SK-N-SH (cell line): Measurements from ENCODE around the gene UVRAG. TPM values are rescaled to one million over a fixed set of nuclear protein-coding genes. Genes with fewer than 3 reads are reported as not detected.

ENCODE experiments used
- CTCF ChIA-PET: fragments of 300-600, 350-600 bp; formaldehyde crosslinking; extraction: SDS; loops from one replicate; lab custom pipeline; 2021; lab: Yijun Ruan, JAX
- POLR2A ChIA-PET: fragments of 350-600 bp; sonication (Branson Sonifier 250); formaldehyde crosslinking; extraction: SDS; loops from one replicate; lab custom pipeline; 2020; ENCODE audit warnings: antibody characterized with exemption, inconsistent platforms; lab: Yijun Ruan, JAX
- DNase-seq: peaks from one replicate; pipeline ENCODE4 v3.0.0; 2012
- H2AFZ ChIP-seq: fragments of 200-600 bp; sonication (generic); 2 replicates; pipeline ENCODE4 v1.8.1; 2016; ENCODE audit warnings: antibody characterized with exemption, mild to moderate bottlenecking, low read depth
- H3F3A ChIP-seq: fragments of 200-600 bp; sonication (generic); replicated peaks from 2 replicates; pipeline ENCODE3; 2016; ENCODE audit warnings: antibody characterized with exemption, mild to moderate bottlenecking; ENCODE audit not compliant: insufficient read depth
- H3K27ac ChIP-seq, 2 experiments: fragments of 200-500 bp in 1 of 2; fragments of 200-600 bp in 1 of 2; sonication (Bioruptor generic) in 1 of 2; sonication (generic), shearing (Covaris generic) in 1 of 2; 2 replicates each; pipeline versions ENCODE4 v1.5.1 to v1.6.1; 2014 to 2016; ENCODE audit warnings: low read depth in 2 of 2, inconsistent platforms in 1 of 2, low read length in 1 of 2, mild to moderate bottlenecking in 1 of 2, mixed read lengths in 1 of 2
- H3K27me3 ChIP-seq: fragments of 200-600 bp; sonication (generic), shearing (Covaris generic); 2 replicates; pipeline ENCODE4 v1.6.1; 2016; ENCODE audit warnings: mixed run types; ENCODE audit not compliant: insufficient read depth
- H3K36me3 ChIP-seq, 2 experiments: fragments of 200-500 bp in 1 of 2; fragments of 200-600 bp in 1 of 2; sonication (Bioruptor generic) in 1 of 2; sonication (generic) in 1 of 2; replicated peaks in 1 of 2; 2 replicates each; pipeline versions ENCODE3 to v1.5.1; 2014 to 2016; ENCODE audit warnings: low read length in 1 of 2, mild to moderate bottlenecking in 1 of 2; ENCODE audit not compliant: insufficient read depth in 2 of 2, control insufficient read depth in 1 of 2
- H3K4me1 ChIP-seq, 2 experiments: fragments of 200-500 bp in 1 of 2; fragments of 200-600 bp in 1 of 2; sonication (Bioruptor generic) in 1 of 2; sonication (generic), shearing (Covaris generic) in 1 of 2; 2 replicates each; pipeline versions ENCODE4 v1.5.1 to v1.6.1; 2014 to 2016; ENCODE audit warnings: low read depth in 1 of 2, low read length in 1 of 2, mixed run types in 1 of 2; ENCODE audit not compliant: insufficient read depth in 2 of 2, control insufficient read depth in 1 of 2
- H3K4me2 ChIP-seq: fragments of 200-600 bp; sonication (generic), shearing (Covaris generic); 2 replicates; pipeline ENCODE4 v1.6.1; 2017; ENCODE audit warnings: mixed run types
- H3K4me3 ChIP-seq, 2 experiments: fragments of 200-500 bp in 1 of 2; fragments of 200-600 bp in 1 of 2; sonication (Bioruptor generic) in 1 of 2; sonication (generic), shearing (Covaris generic) in 1 of 2; 2 replicates each; pipeline versions ENCODE4 v1.5.1 to v1.8.1; 2014 to 2016; ENCODE audit warnings: low read depth in 2 of 2, inconsistent platforms in 1 of 2, low read length in 1 of 2, mild to moderate bottlenecking in 1 of 2, mixed read lengths in 1 of 2, moderate library complexity in 1 of 2
- H3K79me2 ChIP-seq: fragments of 200-600 bp; sonication (generic); 2 replicates; pipeline ENCODE4 v1.8.1; 2017; ENCODE audit warnings: mild to moderate bottlenecking; ENCODE audit not compliant: insufficient read depth
- H3K9ac ChIP-seq: fragments of 200-600 bp; sonication (generic); 2 replicates; pipeline ENCODE4 v1.6.1; 2017; ENCODE audit warnings: mixed run types
- H3K9me2 ChIP-seq: fragments of 200-600 bp; sonication (generic); 2 replicates; pipeline ENCODE4 v1.6.1; 2017; ENCODE audit warnings: mixed run types
- H3K9me3 ChIP-seq: fragments of 200-600 bp; sonication (generic); 2 replicates; pipeline ENCODE4 v1.6.1; 2017; ENCODE audit warnings: mixed run types, mild to moderate bottlenecking, moderate library complexity
- H4K20me1 ChIP-seq: fragments of 200-600 bp; sonication (generic); 2 replicates; pipeline ENCODE4 v1.6.1; 2017; ENCODE audit warnings: mild to moderate bottlenecking, mixed run types; ENCODE audit not compliant: insufficient read depth
- CHD2 ChIP-seq: fragments of 150-350 bp; IDR thresholded peaks from 2 replicates; pipeline ENCODE4 v1.6.1; 2018; ENCODE audit warnings: low read length; ENCODE audit not compliant: partially characterized antibody
- CTCF ChIP-seq: fragments of 200-600 bp; sonication (generic); IDR thresholded peaks from 2 replicates; pipeline ENCODE4 v1.6.1; 2017; ENCODE audit warnings: antibody characterized with exemption, mild to moderate bottlenecking, moderate library complexity
- EP300 ChIP-seq, 2 experiments: IDR thresholded peaks; 2 replicates each; pipeline versions ENCODE4 v1.4.0 to v1.6.1; 2012; ENCODE audit warnings: borderline replicate concordance in 1 of 2, low read depth in 1 of 2, low read length in 1 of 2
- EZH2phosphoT487 ChIP-seq: fragments of 200-600 bp; sonication (generic); IDR thresholded peaks from 2 replicates; pipeline ENCODE4 v1.6.1; 2017; ENCODE audit warnings: low read depth, mixed run types, mild to moderate bottlenecking, antibody characterized with exemption, moderate library complexity, borderline replicate concordance
- FOXJ3 ChIP-seq: sonication (generic); formaldehyde crosslinking; IDR thresholded peaks from 2 replicates; pipeline ENCODE4 v1.5.1; 2020; ENCODE audit warnings: mild to moderate bottlenecking, missing genetic modification reagents
- GABPA ChIP-seq: IDR thresholded peaks from 2 replicates; pipeline ENCODE4 v1.4.0; 2012; ENCODE audit warnings: low read depth, mild to moderate bottlenecking
- GATA2 ChIP-seq: sonication (generic); formaldehyde crosslinking; IDR thresholded peaks from 2 replicates; pipeline ENCODE4 v1.5.0; 2020; ENCODE audit warnings: mild to moderate bottlenecking, missing genetic modification reagents
- IRF3 ChIP-seq: fragments of 150-350 bp; IDR thresholded peaks from 2 replicates; pipeline ENCODE4 v1.6.1; 2016; ENCODE audit warnings: mild to moderate bottlenecking, low read depth, low read length
- MEF2A ChIP-seq: IDR thresholded peaks from 2 replicates; pipeline ENCODE4 v1.4.0; 2012; ENCODE audit warnings: low read depth, borderline replicate concordance
- NRF1 ChIP-seq: IDR thresholded peaks from 2 replicates; pipeline ENCODE4 v1.6.1; 2012; ENCODE audit warnings: low read depth, mild to moderate bottlenecking, low read length
- PBX3 ChIP-seq: IDR thresholded peaks from 2 replicates; pipeline ENCODE4; 2012
- POLR2AphosphoS5 ChIP-seq: IDR thresholded peaks from 2 replicates; pipeline ENCODE4 v1.6.1; 2012; ENCODE audit warnings: low read depth, low read length
- REST ChIP-seq: IDR thresholded peaks from 2 replicates; pipeline ENCODE4 v1.6.1; 2012; ENCODE audit warnings: mild to moderate bottlenecking, low read depth, low read length, moderate library complexity
- RXRA ChIP-seq: IDR thresholded peaks from 2 replicates; pipeline ENCODE4 v1.4.0; 2012; ENCODE audit warnings: low read depth, mild to moderate bottlenecking, borderline replicate concordance
- SMC3 ChIP-seq: IDR thresholded peaks from 2 replicates; pipeline ENCODE4 v1.6.1; 2012; ENCODE audit warnings: low read depth, low read length, improper control_type of control experiment
- TCF12 ChIP-seq: IDR thresholded peaks from 2 replicates; pipeline ENCODE4 v1.4.0; 2012
- TEAD4 ChIP-seq: IDR thresholded peaks from 2 replicates; pipeline ENCODE4 v1.4.0; 2012; ENCODE audit warnings: mild to moderate bottlenecking, borderline replicate concordance; ENCODE audit not compliant: insufficient read depth
- USF1 ChIP-seq: IDR thresholded peaks from 2 replicates; pipeline ENCODE4 v1.4.0; 2012; ENCODE audit warnings: low read depth, borderline replicate concordance
- ZBTB33 ChIP-seq: IDR thresholded peaks from 2 replicates; pipeline ENCODE4 v1.4.0; 2012; ENCODE audit warnings: low read depth, borderline replicate concordance
- WGBS: methylation state at CpG from one replicate; pipeline ENCODE4 v1.1.6; 2017; ENCODE audit warnings: low lambda C conversion rate; 5-methylcytosine and 5-hydroxymethylcytosine counted together
- polyA plus RNA-seq, 3 experiments: library from polyadenylated mRNA; depleted of rRNA; stranded (reverse); fragments of >200 nt; gene quantifications; 2 replicates each; pipeline ENCODE4 v1.2.3, GENCODE V29; 2012

UVRAG gene
- polyA plus RNA-seq, 1 of the 3 experiments (the other 2 are of a cell fraction), result 5.8 TPM

GRCh38 chr11:75955443-75955842 is 140.4 kb downstream of the UVRAG start (continued):
- no peak for TF ChIP-seq USF1
- no peak for TF ChIP-seq PBX3
- no peak for TF ChIP-seq CHD2
- TF ChIP-seq NRF1, result no peak
- no peak for TF ChIP-seq TEAD4

GRCh38 chr11:75959540-75959939 is 144.5 kb downstream of the UVRAG start:
- Histone ChIP-seq H3K9me3 (no peaks in the 10 kb centered on the region), H3K4me3 (no peak overlapping the region), H3K9ac (no peak overlapping the region), H3K9me2 (no peaks in the 10 kb centered on the region), H4K20me1 (no peaks in the 10 kb centered on the region), H3K4me1 (no peaks in the 10 kb centered on the region; a peak in 1 of 4 replicates), H2AFZ (no peak overlapping the region), H3K27ac (no peak overlapping the region), H3F3A (no peaks in the 10 kb centered on the region), H3K36me3 (peaks cover 0 to 2% of the 10 kb centered on the region in 2 experiments), H3K79me2 (no peaks in the 10 kb centered on the region), H3K4me2 (no peak overlapping the region), H3K27me3 (no peaks in the 10 kb centered on the region)
- ChIA-PET POLR2A (no interaction called here), CTCF (no interaction called here)
- 93% methylated on average over 2 of the region's 2 CpGs for WGBS
- TF ChIP-seq ZBTB33 (no peak), CTCF (no peak), MEF2A (no peak), TEAD4 (no peak), EZH2phosphoT487 (no peak), CHD2 (no peak), FOXJ3 (CRISPR knock-in tag) (no peak), SMC3 (no peak), NRF1 (no peak), TCF12 (no peak), POLR2AphosphoS5 (no peak), GABPA (no peak), IRF3 (no peak), REST (no peak), EP300 (IDR thresholded peaks at IDR 0.05; ENCODE audit: borderline replicate concordance in 1 of 2, low read depth in 1 of 2, low read length in 1 of 2) (no peak), GATA2 (CRISPR knock-in tag) (no peak), RXRA (no peak)
- no peak for DNase-seq
